GM19193 (cell line): ENCODE data around the gene C6orf118.

Experiments
- POLR2A ChIP-seq: IDR thresholded peaks from 4 replicates; pipeline ENCODE4 v1.6.1; 2011; ENCODE audit not compliant: insufficient read depth, insufficient read length; ENCODE audit errors: extremely low read depth

C6orf118 gene

GRCh38 chr6:165308926-165309731 is at the start of gene C6orf118:
Gene C6orf118 (minus strand): TSS chr6:165309605. CDS start chr6:165309586, 19 bp downstream.
- no peak for TF ChIP-seq POLR2A

DNA sequence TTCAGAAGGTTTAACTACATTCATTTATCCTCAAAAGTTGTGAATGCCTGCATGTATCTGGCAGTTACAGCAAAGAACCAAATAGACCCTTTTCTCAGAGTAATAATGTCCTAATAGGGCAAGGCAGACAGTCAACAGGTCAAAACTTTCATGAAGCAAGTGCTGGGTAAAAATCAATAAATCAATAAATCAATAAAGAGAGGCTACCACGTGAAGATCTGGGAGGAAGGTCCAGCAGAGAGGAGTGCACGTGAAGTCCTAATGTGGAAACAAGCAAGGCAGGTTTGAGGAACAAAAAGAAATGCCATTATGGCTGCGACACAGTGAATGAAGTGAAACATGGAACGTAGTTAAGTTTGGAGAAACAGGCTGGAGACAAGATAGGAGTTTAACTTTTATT is 36.3 kb upstream of the C6orf118 start:
- no peak for TF ChIP-seq POLR2A

GRCh38 chr6:165340532-165340931 is 31.1 kb upstream of the C6orf118 start:
- no peak for TF ChIP-seq POLR2A

- TF ChIP-seq POLR2A, result no peak
These were observed 16.2 kb upstream of the C6orf118 start for GRCh38 chr6:165325609-165326008.

- no peak for TF ChIP-seq POLR2A
These were observed 12.2 kb upstream of the C6orf118 start for GRCh38 chr6:165321555-165322145.

- no peak for TF ChIP-seq POLR2A
These were observed 11.7 kb upstream of the C6orf118 start for GRCh38 chr6:165321150-165321549.

DNA sequence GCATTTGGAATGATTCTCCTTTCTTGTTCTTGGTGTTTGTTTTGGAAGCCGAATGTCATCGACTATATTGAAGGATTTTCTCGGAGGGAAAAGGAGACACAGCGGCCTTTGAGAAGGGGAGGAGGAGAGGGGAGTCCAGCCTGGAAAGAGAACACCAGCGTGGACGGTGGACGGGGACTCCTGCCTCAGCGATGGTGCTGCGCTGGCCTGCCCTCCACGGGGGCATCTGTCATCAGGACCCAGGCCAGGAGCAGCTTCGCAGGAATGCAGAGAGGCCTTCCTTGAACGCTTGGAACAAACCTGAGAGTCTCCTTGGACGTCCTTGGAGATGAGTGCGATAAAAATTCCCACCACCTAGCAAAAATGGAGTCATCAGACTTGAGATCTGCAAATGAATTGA is 8.3 kb upstream of the C6orf118 start:
- no peak for TF ChIP-seq POLR2A

DNA sequence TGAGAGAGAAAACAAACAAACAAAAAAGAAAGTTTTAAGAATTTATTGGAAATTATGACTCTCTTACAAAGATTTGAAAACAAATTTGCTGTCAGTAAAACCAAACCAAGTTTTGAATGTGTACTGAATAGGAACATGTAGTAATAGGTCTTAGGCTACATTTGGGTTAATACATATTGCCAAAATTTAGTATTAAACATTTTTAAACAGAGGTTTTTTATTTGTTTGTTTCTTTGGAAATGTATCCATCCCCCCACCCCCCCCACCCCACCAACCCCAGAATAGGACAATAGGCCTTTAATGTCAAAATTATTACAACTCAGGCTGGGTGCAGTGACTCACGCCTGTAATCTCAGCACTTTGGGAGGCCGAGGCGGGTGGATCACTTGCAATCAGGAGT is 2.5 kb downstream of the C6orf118 start:
- TF ChIP-seq POLR2A, result no peak

GRCh38 chr6:165301372-165302246 is 7.8 kb downstream of the C6orf118 start:
- TF ChIP-seq POLR2A, result no peak

DNA sequence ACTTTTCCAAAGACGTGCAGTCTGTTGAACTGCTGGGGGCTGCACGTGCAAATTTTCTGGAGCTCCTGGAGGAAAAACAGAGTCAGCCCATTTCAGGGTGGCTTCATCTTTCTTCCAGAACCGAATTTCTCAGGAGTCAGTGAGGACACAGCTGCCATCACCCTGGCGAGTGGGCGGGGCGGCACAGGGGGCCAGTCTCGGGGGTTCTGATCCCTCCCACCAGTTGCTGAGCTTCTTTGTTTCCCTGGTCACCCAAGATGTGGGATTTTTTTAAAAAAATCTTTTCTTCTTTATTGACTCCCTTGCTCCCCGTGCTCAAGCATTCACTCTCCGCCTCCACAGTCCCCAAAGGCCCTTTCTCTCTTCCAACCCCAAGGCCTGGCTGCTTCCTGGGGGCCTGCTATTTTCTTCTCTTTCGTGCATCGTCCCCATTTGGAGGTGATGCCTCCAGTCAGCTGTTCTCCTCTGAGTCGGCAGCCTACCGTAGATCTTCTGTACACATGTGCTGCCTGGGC is 8.9 kb downstream of the C6orf118 start:
- TF ChIP-seq POLR2A, result no peak

- TF ChIP-seq POLR2A, result no peak
These were observed 10.5 kb downstream of the C6orf118 start for GRCh38 chr6:165298875-165299274.

- TF ChIP-seq POLR2A, result no peak
These were observed 11.0 kb downstream of the C6orf118 start for GRCh38 chr6:165298402-165298801.

DNA sequence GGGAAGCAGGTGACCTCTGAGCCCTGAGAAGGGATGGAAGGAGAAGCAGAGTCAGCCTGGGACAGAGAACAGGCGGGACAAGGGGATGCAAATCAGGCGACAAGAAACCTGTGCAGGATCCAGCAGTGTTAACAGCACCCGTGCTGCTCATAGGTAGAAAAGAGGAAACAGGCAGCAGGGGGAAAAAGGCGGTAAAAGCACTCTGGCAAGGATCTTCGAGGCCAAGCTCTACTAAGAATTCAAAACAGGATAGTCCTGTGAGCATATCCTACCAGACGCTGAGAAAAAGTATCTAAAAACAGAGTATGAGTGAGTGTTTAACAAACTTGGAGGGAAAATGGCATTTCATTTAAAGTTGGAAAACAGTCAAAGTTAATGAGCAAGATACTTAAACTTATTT is 16.7 kb downstream of the C6orf118 start:
- no peak for TF ChIP-seq POLR2A

DNA sequence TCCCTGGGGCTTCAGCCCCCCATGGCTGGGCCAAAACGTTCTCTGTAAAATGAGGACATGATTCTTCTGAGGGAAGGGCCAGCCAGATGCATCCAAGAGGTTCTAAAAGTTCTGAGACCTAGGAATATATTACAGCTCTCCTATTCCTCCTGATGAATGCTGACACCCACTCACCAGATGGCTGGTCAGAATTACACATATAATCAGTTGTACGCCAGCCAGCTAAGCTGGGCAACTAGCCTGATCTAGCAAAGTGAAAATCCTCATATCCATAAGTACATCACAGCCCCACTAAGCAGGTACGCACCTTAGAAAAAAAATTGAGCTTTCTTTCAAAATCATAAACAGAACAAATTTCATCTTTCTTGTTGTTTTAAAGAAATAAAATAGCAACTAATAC is 34.8 kb downstream of the C6orf118 start:
- TF ChIP-seq POLR2A, result no peak

DNA sequence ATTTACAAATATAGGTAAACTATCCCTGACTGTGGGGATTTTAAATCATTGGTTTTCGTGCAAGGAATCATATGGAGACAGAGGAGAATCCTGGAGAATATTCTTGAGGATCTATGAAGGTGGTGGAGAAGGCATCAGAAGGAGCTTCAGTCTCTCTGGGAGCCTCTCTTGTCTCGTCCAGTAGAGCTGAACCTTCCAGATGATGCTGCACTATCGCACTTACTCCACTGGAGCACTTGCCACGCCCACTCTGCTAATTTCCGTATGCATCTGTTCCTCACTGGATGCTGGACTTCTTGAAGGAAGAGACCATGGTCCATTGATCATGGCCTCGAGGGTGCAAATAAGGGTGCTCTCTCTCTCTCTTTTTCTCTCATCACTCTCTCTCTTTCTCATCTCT is 36.8 kb downstream of the C6orf118 start:
- TF ChIP-seq POLR2A, result no peak

GRCh38 chr6:165268987-165269386 is 40.4 kb downstream of the C6orf118 start:
- no peak for TF ChIP-seq POLR2A

GRCh38 chr6:165266621-165267020 is 42.8 kb downstream of the C6orf118 start:
- TF ChIP-seq POLR2A, result no peak
